B cell (primary cell): ENCODE data around the gene ARHGEF35. TPM values are rescaled to one million over a fixed set of nuclear protein-coding genes. Genes with fewer than 3 reads are reported as not detected.

ENCODE experiments used
- ATAC-seq: fragments of 200-7000 bp; cut with Tn5 transposase; one replicate; pipeline ENCODE4 v1.10.0; 2021; ENCODE audit warnings: low read depth, mild to moderate bottlenecking, moderate number of reproducible peaks, moderate library complexity
- CTCF ChIA-PET: fragments of 350-600 bp; sonication (Branson Sonifier 250); formaldehyde crosslinking; loops from one replicate; lab custom pipeline; 2021; ENCODE audit warnings: antibody characterized with exemption, inconsistent platforms; lab: Charles Lee
- POLR2A ChIA-PET: fragments of 350-600 bp; sonication (Branson Sonifier 250); formaldehyde crosslinking; loops from one replicate; lab custom pipeline; 2021; ENCODE audit warnings: antibody characterized with exemption; lab: Charles Lee
- DNase-seq: peaks from one replicate; pipeline ENCODE4 v3.0.0; 2013
- H2AFZ ChIP-seq: 2 replicates; pipeline ENCODE4 v1.6.1; 2012; ENCODE audit warnings: mild to moderate bottlenecking, low read depth, low read length; ENCODE audit not compliant: insufficient read depth, poor library complexity, severe bottlenecking
- H3K27ac ChIP-seq, 2 donors: 1 replicate in 1 of 2; 2 replicates in 1 of 2; pipeline ENCODE4 v1.5.1; 2012 to 2013; ENCODE audit warnings: low read length in 2 of 2, mild to moderate bottlenecking in 2 of 2, moderate library complexity in 1 of 2
- H3K27me3 ChIP-seq, 4 experiments: fragments of 200-600 bp in 1 of 4; sonication (generic) in 1 of 4; replicated peaks in 1 of 4; 1 replicate in 2 of 4; 2 replicates in 2 of 4; pipeline versions ENCODE4 v1.6.1 to v1.7.0; 2013 to 2016; ENCODE audit warnings: low read length in 3 of 4, mild to moderate bottlenecking in 2 of 4, mixed read lengths in 1 of 4, moderate library complexity in 1 of 4; ENCODE audit not compliant: insufficient read depth in 4 of 4, control insufficient read depth in 3 of 4; ENCODE audit errors: control extremely low read depth in 1 of 4
- H3K36me3 ChIP-seq, 2 experiments: replicated peaks in 1 of 2; 1 replicate in 1 of 2; 2 replicates in 1 of 2; pipeline versions ENCODE4 v1.6.1 to v1.7.1; 2013; ENCODE audit warnings: low read length in 1 of 2; ENCODE audit not compliant: insufficient read depth in 2 of 2, control insufficient read depth in 1 of 2; ENCODE audit errors: control extremely low read depth in 1 of 2, extremely low read depth in 1 of 2
- H3K4me1 ChIP-seq, 2 donors: fragments of 200-600 bp in 1 of 2; sonication (generic) in 1 of 2; 1 replicate in 1 of 2; 2 replicates in 1 of 2; pipeline versions ENCODE4 v1.5.1 to v1.6.1; 2013 to 2017; ENCODE audit warnings: low read length in 2 of 2; ENCODE audit not compliant: control insufficient read depth in 2 of 2, insufficient read depth in 2 of 2
- H3K4me2 ChIP-seq: replicated peaks from 2 replicates; pipeline ENCODE3; 2012; ENCODE audit warnings: mild to moderate bottlenecking, low read depth, low read length; ENCODE audit not compliant: poor library complexity, severe bottlenecking
- H3K4me3 ChIP-seq, 5 experiments: fragments of 200-600 bp in 1 of 5; sonication (generic) in 1 of 5; 1 replicate in 3 of 5; 2 replicates in 2 of 5; pipeline versions ENCODE4 v1.5.1 to v1.7.0; 2011 to 2016; ENCODE audit warnings: low read length in 4 of 5, mild to moderate bottlenecking in 4 of 5, low read depth in 2 of 5, control low read depth in 1 of 5, moderate library complexity in 1 of 5; ENCODE audit not compliant: insufficient read depth in 1 of 5; ENCODE audit errors: control extremely low read depth in 1 of 5, extremely low read depth in 1 of 5
- H3K79me2 ChIP-seq: fragments of 200-600 bp; sonication (generic); one replicate; pipeline ENCODE4 v1.6.0; 2016; ENCODE audit warnings: low read length; ENCODE audit not compliant: control insufficient read depth, insufficient read depth
- H3K9ac ChIP-seq: fragments of 200-600 bp; sonication (generic); 2 replicates; pipeline ENCODE4 v1.6.1; 2017; ENCODE audit warnings: mild to moderate bottlenecking, low read length, moderate library complexity
- H3K9me3 ChIP-seq, 3 donors: one replicate each; pipeline versions ENCODE4 v1.6.1 to v1.7.1; 2013; ENCODE audit warnings: low read length in 2 of 3; ENCODE audit not compliant: control insufficient read depth in 2 of 3, insufficient read depth in 1 of 3; ENCODE audit errors: control extremely low read depth in 1 of 3
- H4K20me1 ChIP-seq: 2 replicates; pipeline ENCODE4 v1.6.0; 2012; ENCODE audit warnings: mild to moderate bottlenecking, low read length; ENCODE audit not compliant: insufficient read depth, control insufficient read depth, poor library complexity, severe bottlenecking
- H3K27ac Mint-ChIP-seq: one replicate; pipeline ENCODE4 v1.8.0; 2021; ENCODE audit warnings: mixed read lengths
- H3K27me3 Mint-ChIP-seq: one replicate; pipeline ENCODE4 v1.8.0; 2021; ENCODE audit warnings: mixed read lengths
- H3K4me1 Mint-ChIP-seq: one replicate; pipeline ENCODE4 v1.8.0; 2021; ENCODE audit warnings: mixed read lengths
- H3K4me3 Mint-ChIP-seq: one replicate; pipeline ENCODE4 v1.8.0; 2021; ENCODE audit warnings: mixed read lengths
- H3K9me3 Mint-ChIP-seq: one replicate; pipeline ENCODE4 v1.8.0; 2022; ENCODE audit warnings: mixed read lengths; ENCODE audit not compliant: insufficient read depth
- EZH2 ChIP-seq: IDR thresholded peaks from 2 replicates; pipeline ENCODE4 v1.6.1; 2012; ENCODE audit warnings: borderline replicate concordance, low read depth, mild to moderate bottlenecking, moderate library complexity, low read length; ENCODE audit not compliant: insufficient read depth, poor library complexity, severe bottlenecking
- WGBS: methylation state at CpG from one replicate; pipeline ENCODE4 v1.1.5; 2013; ENCODE audit warnings: missing lambda C conversion rate; ENCODE audit not compliant: insufficient coverage; 5-methylcytosine and 5-hydroxymethylcytosine counted together
- intact Hi-C: fragments of 100-400 bp; cut with micrococcal nuclease; formaldehyde crosslinking; loops from one replicate; pipeline ENCODE4 v1.10.0; 2022
- polyA plus RNA-seq: library from polyadenylated mRNA; depleted of rRNA; stranded (reverse); fragments of >200 nt; gene quantifications from 2 replicates; pipeline ENCODE4 v1.2.3, GENCODE V29; 2012
- total RNA-seq, 2 donors: library from RNA; stranded (reverse); fragments of 120-200 nt in 1 of 2; gene quantifications; 1 replicate in 1 of 2; 2 replicates in 1 of 2; pipeline versions ENCODE4 v1.2.3 to v1.2.4, GENCODE V29; 2013 to 2022
- TF ChIP-seq, protein P1 (sequence below): fragments of 200-600 bp; IDR thresholded peaks from one replicate; pipeline ENCODE4 v1.8.0; 2022; ENCODE audit warnings: antibody characterized with exemption, mild to moderate bottlenecking

Gene ARHGEF35
- total and polyA plus RNA-seq, 2 donors (not counting 1 experiment from before 2014, with no cell fraction given): 0.34 to 2.1 TPM

DNA sequence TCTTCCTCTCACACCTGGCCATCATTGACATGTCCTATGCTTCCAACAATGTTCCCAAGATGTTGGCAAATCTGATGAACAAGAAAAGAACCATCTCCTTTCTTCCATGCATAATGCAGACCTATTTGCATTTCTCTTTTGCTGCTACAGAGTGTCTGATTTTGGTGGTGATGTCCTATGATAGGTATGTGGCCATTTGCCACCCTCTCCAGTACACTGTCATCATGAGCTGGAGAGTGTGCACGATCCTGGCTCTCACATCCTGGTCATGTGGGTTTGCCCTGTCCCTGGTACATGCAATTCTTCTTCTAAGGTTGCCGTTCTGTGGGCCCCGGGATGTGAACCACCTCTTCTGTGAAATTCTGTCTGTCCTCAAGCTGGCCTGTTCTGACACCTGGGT is 53.4 kb downstream of the ARHGEF35 start:
- ATAC-seq (no peak), DNase-seq (no peak)
- peaks cover 0 to 2% (median 0%) of the 10 kb centered on the region in 4 experiments for H3K27me3 ChIP-seq
- intact Hi-C loops: no loop called here
- Mint-ChIP-seq H3K27ac (no peak overlapping the region), H3K27me3 (peaks cover 8% of the 10 kb centered on the region), H3K9me3 (peaks cover 2% of the 10 kb centered on the region), H3K4me1 (no peaks in the 10 kb centered on the region), H3K4me3 (no peak overlapping the region)
- no peak overlapping the region for H3K27ac ChIP-seq
- H3K4me3 ChIP-seq: no peak overlapping the region
- H3K79me2 ChIP-seq: no peaks in the 10 kb centered on the region
- H2AFZ ChIP-seq: no peak overlapping the region
- WGBS: 92% methylated on average over 2 of the region's 3 CpGs
- H3K36me3 ChIP-seq: no peaks in the 10 kb centered on the region
- H3K4me2 ChIP-seq: no peak overlapping the region
- H4K20me1 ChIP-seq: no peaks in the 10 kb centered on the region
- H3K4me1 ChIP-seq: no peaks in the 10 kb centered on the region
- POLR2A ChIA-PET: no interaction called here
- H3K9me3 ChIP-seq: peaks cover 0 to 9% (median 4%) of the 10 kb centered on the region in 3 donors
- no peak overlapping the region for H3K9ac ChIP-seq
- CTCF ChIA-PET: interaction anchor here (1.4 kb wide), 1 partner anchor 14 kb away, joined by 4 read pairs; no protein-coding TSS in a partner anchor
- TF ChIP-seq, protein P1, sequence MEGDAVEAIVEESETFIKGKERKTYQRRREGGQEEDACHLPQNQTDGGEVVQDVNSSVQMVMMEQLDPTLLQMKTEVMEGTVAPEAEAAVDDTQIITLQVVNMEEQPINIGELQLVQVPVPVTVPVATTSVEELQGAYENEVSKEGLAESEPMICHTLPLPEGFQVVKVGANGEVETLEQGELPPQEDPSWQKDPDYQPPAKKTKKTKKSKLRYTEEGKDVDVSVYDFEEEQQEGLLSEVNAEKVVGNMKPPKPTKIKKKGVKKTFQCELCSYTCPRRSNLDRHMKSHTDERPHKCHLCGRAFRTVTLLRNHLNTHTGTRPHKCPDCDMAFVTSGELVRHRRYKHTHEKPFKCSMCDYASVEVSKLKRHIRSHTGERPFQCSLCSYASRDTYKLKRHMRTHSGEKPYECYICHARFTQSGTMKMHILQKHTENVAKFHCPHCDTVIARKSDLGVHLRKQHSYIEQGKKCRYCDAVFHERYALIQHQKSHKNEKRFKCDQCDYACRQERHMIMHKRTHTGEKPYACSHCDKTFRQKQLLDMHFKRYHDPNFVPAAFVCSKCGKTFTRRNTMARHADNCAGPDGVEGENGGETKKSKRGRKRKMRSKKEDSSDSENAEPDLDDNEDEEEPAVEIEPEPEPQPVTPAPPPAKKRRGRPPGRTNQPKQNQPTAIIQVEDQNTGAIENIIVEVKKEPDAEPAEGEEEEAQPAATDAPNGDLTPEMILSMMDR: no peak
- TF ChIP-seq EZH2: no peak

DNA sequence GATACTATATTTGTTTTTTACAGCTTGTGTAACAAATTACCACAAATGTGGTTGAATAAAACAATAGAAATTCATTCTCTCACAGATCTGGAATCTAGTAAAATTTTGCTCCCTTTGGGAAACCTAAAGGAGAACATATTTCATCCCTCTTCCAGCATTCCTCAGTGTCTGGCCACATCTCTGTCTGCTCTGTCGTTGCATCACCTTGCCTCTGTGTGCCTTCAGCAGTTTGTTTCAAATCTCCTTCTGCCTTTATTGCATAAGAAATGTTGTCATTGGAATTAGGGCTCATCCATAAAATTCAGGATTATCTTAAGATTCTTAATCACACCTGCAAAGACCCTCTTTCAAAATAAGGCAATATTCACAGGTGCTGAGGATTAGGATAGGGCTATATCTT is 58.1 kb downstream of the ARHGEF35 start:
- Mint-ChIP-seq H3K4me3 (no peak overlapping the region), H3K27ac (no peak overlapping the region), H3K27me3 (peaks cover 10% of the 10 kb centered on the region), H3K9me3 (no peaks in the 10 kb centered on the region), H3K4me1 (no peaks in the 10 kb centered on the region)
- no peak for ATAC-seq
- Histone ChIP-seq H3K4me1 (no peaks in the 10 kb centered on the region), H2AFZ (no peak overlapping the region), H3K79me2 (no peaks in the 10 kb centered on the region), H3K27me3 (peaks cover 0 to 2% (median 0%) of the 10 kb centered on the region in 4 experiments), H4K20me1 (no peaks in the 10 kb centered on the region), H3K9ac (no peak overlapping the region), H3K27ac (no peak overlapping the region), H3K4me2 (no peak overlapping the region), H3K4me3 (no peak overlapping the region), H3K9me3 (no peaks in the 10 kb centered on the region), H3K36me3 (no peaks in the 10 kb centered on the region)
- TF ChIP-seq, protein P1: no peak
- TF ChIP-seq EZH2: no peak
- WGBS: no CpG with 5 or more reads among the region's 1 CpG
- DNase-seq: no peak
- CTCF ChIA-PET: interaction anchor here (0.9 kb wide), 1 partner anchor 9 kb away, joined by 3 read pairs; no protein-coding TSS in a partner anchor
- intact Hi-C loops: no loop called here
- POLR2A ChIA-PET: no interaction called here

Other genes with a start within 250 kb of the ARHGEF35 start
- gene OR2F1, start 241.0 kb downstream of the ARHGEF35 start, total RNA-seq: not detected in 2 replicates
- gene OR2F1, start 241.0 kb downstream of the ARHGEF35 start, polyA plus RNA-seq: not detected in 2 replicates
- not detected in 2 replicates for gene OR6B1, start 195.5 kb downstream of the ARHGEF35 start, total RNA-seq
- gene OR6B1, start 195.5 kb downstream of the ARHGEF35 start, polyA plus RNA-seq: not detected in 2 replicates
- gene OR2A5, start 146.9 kb downstream of the ARHGEF35 start, total RNA-seq: not detected in 2 replicates
- not detected in 2 replicates for gene OR2A5, start 146.9 kb downstream of the ARHGEF35 start, polyA plus RNA-seq
- not detected in 2 replicates for gene OR2A25, start 126.0 kb downstream of the ARHGEF35 start, total RNA-seq
- not detected in 2 replicates for gene OR2A25, start 126.0 kb downstream of the ARHGEF35 start, polyA plus RNA-seq
- gene OR2A12, start 109.6 kb downstream of the ARHGEF35 start, total RNA-seq: not detected in 2 replicates
- not detected in 2 replicates for gene OR2A12, start 109.6 kb downstream of the ARHGEF35 start, polyA plus RNA-seq
- gene OR2A2, start 86.2 kb downstream of the ARHGEF35 start, total RNA-seq: not detected in 2 replicates
- not detected in 2 replicates for gene OR2A2, start 86.2 kb downstream of the ARHGEF35 start, polyA plus RNA-seq
- gene OR2A14, start 72.7 kb downstream of the ARHGEF35 start, total RNA-seq: not detected in 2 replicates
- not detected in 2 replicates for gene OR2A14, start 72.7 kb downstream of the ARHGEF35 start, polyA plus RNA-seq
- gene CTAGE4, start 12.4 kb downstream of the ARHGEF35 start, total RNA-seq: not detected in 2 replicates
- 0.09 and 0.12 TPM in 2 replicates for gene CTAGE4, start 12.4 kb downstream of the ARHGEF35 start, polyA plus RNA-seq
- gene OR2A42, start 43.8 kb upstream of the ARHGEF35 start, total RNA-seq: 0.10 TPM in 1 of 2 replicates, not detected in the other
- 0.13 and 0.31 TPM in 2 replicates for gene OR2A42, start 43.8 kb upstream of the ARHGEF35 start, polyA plus RNA-seq
- gene OR2A7, start 69.0 kb upstream of the ARHGEF35 start, total RNA-seq: 1.3 and 2.7 TPM in 2 replicates
- 3.3 and 3.6 TPM in 2 replicates for gene OR2A7, start 69.0 kb upstream of the ARHGEF35 start, polyA plus RNA-seq
- 1.3 and 1.4 TPM in 2 replicates for gene CTAGE8, start 73.5 kb upstream of the ARHGEF35 start, total RNA-seq
- 0.91 TPM in 2 replicates for gene CTAGE8, start 73.5 kb upstream of the ARHGEF35 start, polyA plus RNA-seq
- gene OR2A1, start 116.6 kb upstream of the ARHGEF35 start, total RNA-seq: not detected in 2 replicates
- 0.31 and 0.52 TPM in 2 replicates for gene OR2A1, start 116.6 kb upstream of the ARHGEF35 start, polyA plus RNA-seq
- gene ARHGEF5, start 159.6 kb upstream of the ARHGEF35 start, total RNA-seq: 6.9 and 7.9 TPM in 2 replicates
- gene ARHGEF5, start 159.6 kb upstream of the ARHGEF35 start, polyA plus RNA-seq: 6.0 and 6.8 TPM in 2 replicates
- gene NOBOX, start 207.9 kb upstream of the ARHGEF35 start, total RNA-seq: not detected in 2 replicates
- not detected in 2 replicates for gene NOBOX, start 207.9 kb upstream of the ARHGEF35 start, polyA plus RNA-seq